Neural cell (in vitro differentiated cells): Measurements from ENCODE around the gene DCAF6. TPM values are rescaled to one million over a fixed set of nuclear protein-coding genes. Genes with fewer than 3 reads are reported as not detected.

Experiments used
- H2AFZ ChIP-seq: fragments of 200-600, 300-800 bp; sonication (generic), shearing (Covaris generic); 2 replicates; pipeline ENCODE4 v1.6.0; 2014; ENCODE audit warnings: low read depth, mild to moderate bottlenecking, antibody characterized with exemption, low read length, moderate library complexity
- H3F3A ChIP-seq: fragments of 200-600 bp; shearing (Covaris generic); 2 replicates; pipeline ENCODE4 v1.6.1; 2016; ENCODE audit warnings: mild to moderate bottlenecking, moderate library complexity, mixed read lengths, antibody characterized with exemption, low read length; ENCODE audit not compliant: insufficient read depth, poor library complexity, severe bottlenecking
- H3K27ac ChIP-seq: fragments of 200-600, 300-800 bp; sonication (generic), shearing (Covaris generic); 2 replicates; pipeline ENCODE4 v1.5.1; 2014; ENCODE audit warnings: mild to moderate bottlenecking, low read length, moderate library complexity
- H3K27me3 ChIP-seq: fragments of 300-800, 200-600 bp; sonication (generic), shearing (Covaris generic); 2 replicates; pipeline ENCODE4 v1.6.0; 2014; ENCODE audit warnings: mild to moderate bottlenecking, low read depth, low read length, moderate library complexity; ENCODE audit not compliant: insufficient read depth
- H3K36me3 ChIP-seq: fragments of 300-800, 200-600 bp; sonication (generic), shearing (Covaris generic); 2 replicates; pipeline ENCODE4 v1.5.1; 2014; ENCODE audit warnings: mild to moderate bottlenecking, antibody characterized with exemption, low read length, moderate library complexity; ENCODE audit not compliant: insufficient read depth
- H3K4me2 ChIP-seq: fragments of 300-800, 200-600 bp; sonication (generic), shearing (Covaris generic); 2 replicates; pipeline ENCODE4 v1.6.0; 2014; ENCODE audit warnings: mild to moderate bottlenecking, low read length
- H3K4me3 ChIP-seq: fragments of 300-800, 200-600 bp; sonication (generic), shearing (Covaris generic); 2 replicates; pipeline ENCODE4 v1.5.1; 2014; ENCODE audit warnings: mild to moderate bottlenecking, low read length, moderate library complexity
- H3K79me2 ChIP-seq: fragments of 200-600 bp; shearing (Covaris generic); replicated peaks from 2 replicates; pipeline ENCODE4 v1.6.0; 2014; ENCODE audit warnings: mild to moderate bottlenecking, low read length, moderate library complexity; ENCODE audit not compliant: insufficient read depth
- H3K9ac ChIP-seq: fragments of 300-800, 200-600 bp; sonication (generic), shearing (Covaris generic); 2 replicates; pipeline ENCODE4 v1.6.1; 2016; ENCODE audit warnings: mild to moderate bottlenecking, low read length, mixed read lengths
- H3K9me2 ChIP-seq: fragments of 200-600 bp; shearing (Covaris generic); 2 replicates; pipeline ENCODE4 v1.6.1; 2016; ENCODE audit warnings: mild to moderate bottlenecking, low read length, mixed read lengths; ENCODE audit not compliant: insufficient read depth
- H3K9me3 ChIP-seq: fragments of 200-600, 300-800 bp; sonication (generic), shearing (Covaris generic); 2 replicates; pipeline ENCODE4 v1.6.1; 2016; ENCODE audit warnings: mild to moderate bottlenecking, mixed run types, low read length, moderate library complexity, mixed read lengths
- H4K20me1 ChIP-seq: fragments of 200-600 bp; shearing (Covaris generic); 2 replicates; pipeline ENCODE4 v1.6.1; 2016; ENCODE audit warnings: mild to moderate bottlenecking, mixed run types; ENCODE audit not compliant: insufficient read depth
- EP300 ChIP-seq: fragments of 450-650 bp; conservative IDR thresholded peaks from 2 replicates; pipeline ENCODE4 v1.6.1; 2014; ENCODE audit warnings: antibody characterized with exemption, mild to moderate bottlenecking, moderate library complexity; ENCODE audit not compliant: poor library complexity, severe bottlenecking
- EZH2 ChIP-seq: fragments of 200-600, 300-800 bp; shearing (Covaris generic), sonication (generic); IDR thresholded peaks from 2 replicates; pipeline ENCODE4 v1.6.1; 2014; ENCODE audit warnings: antibody characterized with exemption, low read length, borderline replicate concordance, mild to moderate bottlenecking; ENCODE audit not compliant: insufficient read depth, poor library complexity, severe bottlenecking
- MXI1 ChIP-seq: fragments of 450-650 bp; conservative IDR thresholded peaks from 2 replicates; pipeline ENCODE4 v1.6.1; 2014; ENCODE audit warnings: antibody characterized with exemption, mild to moderate bottlenecking; ENCODE audit not compliant: poor library complexity, severe bottlenecking
- POLR2AphosphoS5 ChIP-seq: IDR thresholded peaks from 2 replicates; pipeline ENCODE4 v1.6.1; 2012
- RAD21 ChIP-seq: fragments of 450-650 bp; conservative IDR thresholded peaks from 2 replicates; pipeline ENCODE4 v1.6.1; 2014; ENCODE audit warnings: antibody characterized with exemption, mild to moderate bottlenecking, moderate library complexity
- SMC3 ChIP-seq: fragments of 450-650 bp; conservative IDR thresholded peaks from 2 replicates; pipeline ENCODE4 v1.6.1; 2014; ENCODE audit warnings: antibody characterized with exemption, mild to moderate bottlenecking, moderate library complexity; ENCODE audit not compliant: poor library complexity
- TAF1 ChIP-seq: IDR thresholded peaks from 2 replicates; pipeline ENCODE4 v1.6.1; 2012; ENCODE audit warnings: low read depth
- polyA plus RNA-seq: library from polyadenylated mRNA; depleted of rRNA; stranded (reverse); fragments of >200 nt; gene quantifications from 2 replicates; pipeline ENCODE4 v1.2.3, GENCODE V29; 2014
- TF ChIP-seq, protein P1 (sequence below): fragments of 450-650 bp; IDR thresholded peaks from 2 replicates; pipeline ENCODE4 v1.5.1; 2014; ENCODE audit warnings: antibody characterized with exemption, mild to moderate bottlenecking, moderate library complexity; ENCODE audit not compliant: poor library complexity, severe bottlenecking
- TF ChIP-seq, protein P2 (sequence below): IDR thresholded peaks from 2 replicates; pipeline ENCODE4 v1.6.1; 2012; ENCODE audit warnings: borderline replicate concordance

Gene DCAF6
- polyA plus RNA-seq, 1 donor from 2014 or later, result 44.8 TPM

DNA sequence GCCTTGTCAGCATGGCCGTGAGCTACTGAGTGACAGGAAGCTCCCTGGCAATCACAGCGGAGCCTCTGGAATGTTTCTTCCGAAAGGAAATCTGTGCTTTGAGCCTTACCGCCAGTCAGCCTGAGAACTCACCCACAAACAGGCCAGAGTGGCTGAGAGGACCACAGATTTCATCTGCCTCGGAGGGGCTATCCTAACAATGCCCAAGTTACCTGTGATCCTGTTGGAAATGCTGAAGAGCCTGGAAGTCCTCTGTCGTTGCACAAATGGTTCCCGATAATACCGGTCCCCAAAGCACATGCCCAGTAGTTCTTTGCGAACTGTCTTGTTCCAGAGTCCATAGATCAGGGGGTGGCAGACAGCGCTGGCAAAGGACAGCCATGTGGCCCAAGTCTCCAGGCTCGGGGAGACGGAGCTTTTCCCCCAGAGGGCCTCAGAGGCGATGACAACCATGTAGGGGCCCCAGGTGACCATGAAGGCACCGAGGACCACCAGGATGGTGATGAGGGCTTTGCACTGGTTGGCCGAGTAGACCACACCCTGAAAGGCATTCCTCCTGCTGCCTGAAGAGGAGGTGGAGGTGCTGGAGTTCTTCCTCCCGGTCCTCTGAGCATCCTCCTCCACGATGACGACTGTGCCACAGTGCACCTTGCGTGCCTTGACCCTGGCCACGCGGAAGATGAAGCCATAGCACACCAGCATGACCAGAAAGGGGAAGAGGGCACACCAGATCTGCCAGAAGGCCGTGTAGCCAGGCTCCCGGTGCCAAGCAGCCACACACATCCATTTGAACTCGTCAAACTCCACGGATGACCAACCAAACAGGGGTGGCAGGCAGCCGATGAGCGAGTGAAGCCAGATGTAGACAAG is 160.0 kb downstream of the DCAF6 start:
- Histone ChIP-seq H3K9me3 (no peaks in the 10 kb centered on the region), H3K36me3 (no peaks in the 10 kb centered on the region), H4K20me1 (no peaks in the 10 kb centered on the region)

DNA sequence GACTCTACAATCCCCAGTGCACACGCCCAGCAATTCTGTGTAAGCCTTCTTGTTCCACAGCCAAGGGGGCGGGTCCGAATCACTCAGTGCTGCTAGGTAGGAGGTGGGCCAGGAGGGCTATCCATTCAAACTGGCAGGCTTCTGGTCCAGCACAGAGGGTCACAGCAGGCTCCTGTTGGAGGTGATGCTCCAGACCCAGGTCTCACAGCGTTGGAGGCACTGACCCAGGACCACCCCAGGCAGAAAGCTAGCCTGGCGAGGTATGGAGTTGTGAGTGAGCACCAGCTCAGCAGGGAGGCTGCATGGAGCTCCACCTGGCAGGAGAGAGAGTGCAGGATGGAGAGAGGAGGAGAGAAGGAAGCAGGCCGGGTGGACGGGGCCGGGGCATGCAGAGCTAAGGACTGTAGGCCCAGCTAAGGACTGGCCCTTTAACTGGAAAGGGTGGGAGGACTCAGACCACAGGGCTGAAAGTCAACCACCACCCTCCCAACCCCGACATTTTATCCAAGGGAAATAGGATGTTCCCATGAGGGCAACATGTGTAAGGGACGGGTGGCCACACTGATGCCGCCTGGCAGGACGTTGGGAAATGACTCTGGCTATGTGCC is 161.5 kb downstream of the DCAF6 start:
- Histone ChIP-seq H3K36me3 (no peaks in the 10 kb centered on the region), H4K20me1 (no peaks in the 10 kb centered on the region)
- TF ChIP-seq SMC3, result no peak
- TF ChIP-seq EP300, result no peak

More for the DNA sequence above, 160.0 kb downstream of the DCAF6 start:
- no peak overlapping the region for H3K4me2 ChIP-seq
- H3F3A ChIP-seq, result no peaks in the 10 kb centered on the region
- H3K9me2 ChIP-seq, result no peaks in the 10 kb centered on the region
- no peak overlapping the region for H2AFZ ChIP-seq
- H3K27ac ChIP-seq, result no peak overlapping the region
- no peak overlapping the region for H3K9ac ChIP-seq
- no peaks in the 10 kb centered on the region for H3K79me2 ChIP-seq
- no peaks in the 10 kb centered on the region for H3K27me3 ChIP-seq
- TF ChIP-seq MXI1 (no peak), SMC3 (no peak), TAF1 (no peak), EZH2 (no peak), POLR2AphosphoS5 (no peak), RAD21 (no peak), EP300 (no peak)
- TF ChIP-seq, protein P1, sequence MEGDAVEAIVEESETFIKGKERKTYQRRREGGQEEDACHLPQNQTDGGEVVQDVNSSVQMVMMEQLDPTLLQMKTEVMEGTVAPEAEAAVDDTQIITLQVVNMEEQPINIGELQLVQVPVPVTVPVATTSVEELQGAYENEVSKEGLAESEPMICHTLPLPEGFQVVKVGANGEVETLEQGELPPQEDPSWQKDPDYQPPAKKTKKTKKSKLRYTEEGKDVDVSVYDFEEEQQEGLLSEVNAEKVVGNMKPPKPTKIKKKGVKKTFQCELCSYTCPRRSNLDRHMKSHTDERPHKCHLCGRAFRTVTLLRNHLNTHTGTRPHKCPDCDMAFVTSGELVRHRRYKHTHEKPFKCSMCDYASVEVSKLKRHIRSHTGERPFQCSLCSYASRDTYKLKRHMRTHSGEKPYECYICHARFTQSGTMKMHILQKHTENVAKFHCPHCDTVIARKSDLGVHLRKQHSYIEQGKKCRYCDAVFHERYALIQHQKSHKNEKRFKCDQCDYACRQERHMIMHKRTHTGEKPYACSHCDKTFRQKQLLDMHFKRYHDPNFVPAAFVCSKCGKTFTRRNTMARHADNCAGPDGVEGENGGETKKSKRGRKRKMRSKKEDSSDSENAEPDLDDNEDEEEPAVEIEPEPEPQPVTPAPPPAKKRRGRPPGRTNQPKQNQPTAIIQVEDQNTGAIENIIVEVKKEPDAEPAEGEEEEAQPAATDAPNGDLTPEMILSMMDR, result no peak
- TF ChIP-seq, protein P2, sequence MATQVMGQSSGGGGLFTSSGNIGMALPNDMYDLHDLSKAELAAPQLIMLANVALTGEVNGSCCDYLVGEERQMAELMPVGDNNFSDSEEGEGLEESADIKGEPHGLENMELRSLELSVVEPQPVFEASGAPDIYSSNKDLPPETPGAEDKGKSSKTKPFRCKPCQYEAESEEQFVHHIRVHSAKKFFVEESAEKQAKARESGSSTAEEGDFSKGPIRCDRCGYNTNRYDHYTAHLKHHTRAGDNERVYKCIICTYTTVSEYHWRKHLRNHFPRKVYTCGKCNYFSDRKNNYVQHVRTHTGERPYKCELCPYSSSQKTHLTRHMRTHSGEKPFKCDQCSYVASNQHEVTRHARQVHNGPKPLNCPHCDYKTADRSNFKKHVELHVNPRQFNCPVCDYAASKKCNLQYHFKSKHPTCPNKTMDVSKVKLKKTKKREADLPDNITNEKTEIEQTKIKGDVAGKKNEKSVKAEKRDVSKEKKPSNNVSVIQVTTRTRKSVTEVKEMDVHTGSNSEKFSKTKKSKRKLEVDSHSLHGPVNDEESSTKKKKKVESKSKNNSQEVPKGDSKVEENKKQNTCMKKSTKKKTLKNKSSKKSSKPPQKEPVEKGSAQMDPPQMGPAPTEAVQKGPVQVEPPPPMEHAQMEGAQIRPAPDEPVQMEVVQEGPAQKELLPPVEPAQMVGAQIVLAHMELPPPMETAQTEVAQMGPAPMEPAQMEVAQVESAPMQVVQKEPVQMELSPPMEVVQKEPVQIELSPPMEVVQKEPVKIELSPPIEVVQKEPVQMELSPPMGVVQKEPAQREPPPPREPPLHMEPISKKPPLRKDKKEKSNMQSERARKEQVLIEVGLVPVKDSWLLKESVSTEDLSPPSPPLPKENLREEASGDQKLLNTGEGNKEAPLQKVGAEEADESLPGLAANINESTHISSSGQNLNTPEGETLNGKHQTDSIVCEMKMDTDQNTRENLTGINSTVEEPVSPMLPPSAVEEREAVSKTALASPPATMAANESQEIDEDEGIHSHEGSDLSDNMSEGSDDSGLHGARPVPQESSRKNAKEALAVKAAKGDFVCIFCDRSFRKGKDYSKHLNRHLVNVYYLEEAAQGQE, result no peak
- no peak overlapping the region for H3K4me3 ChIP-seq

More for the DNA sequence above, 161.5 kb downstream of the DCAF6 start:
- H3K27ac ChIP-seq, result no peak overlapping the region
- H3K9ac ChIP-seq, result no peak overlapping the region
- no peaks in the 10 kb centered on the region for H3K27me3 ChIP-seq
- no peaks in the 10 kb centered on the region for H3K79me2 ChIP-seq
- H3K4me3 ChIP-seq, result no peak overlapping the region
- no peaks in the 10 kb centered on the region for H3F3A ChIP-seq
- no peaks in the 10 kb centered on the region for H3K9me2 ChIP-seq
- no peak overlapping the region for H3K4me2 ChIP-seq
- no peaks in the 10 kb centered on the region for H3K9me3 ChIP-seq
- no peak overlapping the region for H2AFZ ChIP-seq
